Measurements from ENCODE around the gene ADAM12.

ADAM12 gene

GRCh38 chr10:126420567-126421300, 32.5 kb upstream of the ADAM12 start:
- DNase-seq (ENCODE audit: insufficient read length, low spot score), result no peak
- peak; percentile 74 for FAIRE-seq
- no peak for TF ChIP-seq POLR2A (IDR thresholded peaks at IDR 0.05; ENCODE audit: low read depth, low read length)

- no peak for DNase-seq (ENCODE audit: insufficient read length, low spot score)
- TF ChIP-seq POLR2A (IDR thresholded peaks at IDR 0.05; ENCODE audit: low read depth, low read length), result no peak
- no peak for FAIRE-seq
Observed at GRCh38 chr10:126417220-126417825, 29.0 kb upstream of the ADAM12 start.

GRCh38 chr10:126409821-126410220, 21.5 kb upstream of the ADAM12 start:
- no peak for FAIRE-seq
- DNase-seq (ENCODE audit: insufficient read length, low spot score), result no peak
- no peak for TF ChIP-seq POLR2A (IDR thresholded peaks at IDR 0.05; ENCODE audit: low read depth, low read length)

- no peak for FAIRE-seq
- TF ChIP-seq POLR2A (IDR thresholded peaks at IDR 0.05; ENCODE audit: low read depth, low read length), result no peak
- DNase-seq (ENCODE audit: insufficient read length, low spot score), result no peak
Observed at GRCh38 chr10:126408953-126409641, 20.8 kb upstream of the ADAM12 start.

- DNase-seq (ENCODE audit: insufficient read length, low spot score), result no peak
- no peak for TF ChIP-seq POLR2A (IDR thresholded peaks at IDR 0.05; ENCODE audit: low read depth, low read length)
- FAIRE-seq, result peak; percentile 92
Observed at GRCh38 chr10:126407831-126408230, 19.6 kb upstream of the ADAM12 start.

GRCh38 chr10:126405239-126405775, 17.0 kb upstream of the ADAM12 start:
- FAIRE-seq (no peak), DNase-seq (ENCODE audit: insufficient read length, low spot score) (no peak)
- TF ChIP-seq POLR2A (IDR thresholded peaks at IDR 0.05; ENCODE audit: low read depth, low read length), result no peak

GRCh38 chr10:126402721-126403695, 14.7 kb upstream of the ADAM12 start:
- no peak for TF ChIP-seq POLR2A (IDR thresholded peaks at IDR 0.05; ENCODE audit: low read depth, low read length)
- no peak for FAIRE-seq
- no peak for DNase-seq (ENCODE audit: insufficient read length, low spot score)

GRCh38 chr10:126400641-126401040, 12.4 kb upstream of the ADAM12 start:
- no peak for DNase-seq (ENCODE audit: insufficient read length, low spot score)
- no peak for FAIRE-seq
- no peak for TF ChIP-seq POLR2A (IDR thresholded peaks at IDR 0.05; ENCODE audit: low read depth, low read length)

- no peak for DNase-seq (ENCODE audit: insufficient read length, low spot score)
- FAIRE-seq, result no peak
- no peak for TF ChIP-seq POLR2A (IDR thresholded peaks at IDR 0.05; ENCODE audit: low read depth, low read length)
Observed at GRCh38 chr10:126398924-126399323, 10.6 kb upstream of the ADAM12 start.

- no peak for DNase-seq (ENCODE audit: insufficient read length, low spot score)
- no peak for FAIRE-seq
- no peak for TF ChIP-seq POLR2A (IDR thresholded peaks at IDR 0.05; ENCODE audit: low read depth, low read length)
Observed at GRCh38 chr10:126398383-126398743, 10.1 kb upstream of the ADAM12 start.

GRCh38 chr10:126397640-126398382, 9.5 kb upstream of the ADAM12 start:
- FAIRE-seq, result peak; percentile 98
- TF ChIP-seq POLR2A (IDR thresholded peaks at IDR 0.05; ENCODE audit: low read depth, low read length), result no peak
- DNase-seq (ENCODE audit: insufficient read length, low spot score), result peak; percentile 56

- DNase-seq (ENCODE audit: insufficient read length, low spot score), result no peak
- FAIRE-seq, result no peak
- no peak for TF ChIP-seq POLR2A (IDR thresholded peaks at IDR 0.05; ENCODE audit: low read depth, low read length)
Observed at GRCh38 chr10:126397156-126397555, 8.9 kb upstream of the ADAM12 start.

- FAIRE-seq (no peak), DNase-seq (ENCODE audit: insufficient read length, low spot score) (no peak)
- TF ChIP-seq POLR2A (IDR thresholded peaks at IDR 0.05; ENCODE audit: low read depth, low read length), result no peak
Observed at GRCh38 chr10:126394948-126395347, 6.7 kb upstream of the ADAM12 start.

All from H54 (cell line).